ENCODE measurements around the gene WDFY2. TPM values are rescaled to one million over a fixed set of nuclear protein-coding genes. Genes with fewer than 3 reads are reported as not detected.
A peak's percentile ranks its signal among the peaks of the same experiment; 100 is the strongest.

The WDFY2 gene
- total RNA-seq, 4 donors from 2014 or later, result 7.7 to 23.3 (median 18.2) TPM

DNA sequence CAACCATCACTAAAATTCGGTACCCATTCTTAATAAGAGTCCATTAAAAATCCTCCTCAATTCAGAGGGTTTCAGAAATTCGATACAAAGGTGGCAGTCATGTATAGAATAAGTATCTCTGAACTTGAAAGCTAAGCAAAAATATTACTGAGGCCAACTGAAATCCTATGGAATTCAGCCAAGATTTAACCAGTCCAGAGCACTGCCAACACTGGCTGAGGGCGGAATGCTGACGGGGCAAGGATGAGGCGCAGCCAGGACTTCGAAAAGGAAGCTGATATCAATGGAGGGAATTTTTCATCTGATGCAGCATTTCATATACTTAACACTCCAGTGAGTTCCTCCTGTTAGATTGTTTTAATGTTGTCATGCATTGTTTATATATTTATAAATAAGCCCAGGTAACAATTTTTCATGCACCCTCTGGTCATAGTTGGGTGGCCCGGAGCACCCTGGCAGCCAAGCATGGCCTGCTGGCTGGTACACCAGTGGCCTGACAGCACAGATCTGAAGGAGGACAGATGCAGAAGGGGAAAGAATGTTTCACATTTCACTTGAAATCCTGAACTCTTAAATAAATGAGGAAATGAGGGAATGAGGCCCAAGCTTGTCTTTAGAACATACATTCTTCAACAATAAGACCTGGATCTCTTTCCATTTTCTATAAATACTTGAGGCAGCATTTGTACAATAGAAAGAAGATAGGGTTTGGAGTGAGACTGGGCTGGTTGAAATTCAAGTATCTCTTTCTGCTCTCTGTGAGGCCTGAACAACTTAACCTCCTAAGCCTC lies 41.5 kb downstream of the WDFY2 start:
- no peaks in the 10 kb centered on the region for H3K9me3 ChIP-seq
- TF ChIP-seq, protein P1, sequence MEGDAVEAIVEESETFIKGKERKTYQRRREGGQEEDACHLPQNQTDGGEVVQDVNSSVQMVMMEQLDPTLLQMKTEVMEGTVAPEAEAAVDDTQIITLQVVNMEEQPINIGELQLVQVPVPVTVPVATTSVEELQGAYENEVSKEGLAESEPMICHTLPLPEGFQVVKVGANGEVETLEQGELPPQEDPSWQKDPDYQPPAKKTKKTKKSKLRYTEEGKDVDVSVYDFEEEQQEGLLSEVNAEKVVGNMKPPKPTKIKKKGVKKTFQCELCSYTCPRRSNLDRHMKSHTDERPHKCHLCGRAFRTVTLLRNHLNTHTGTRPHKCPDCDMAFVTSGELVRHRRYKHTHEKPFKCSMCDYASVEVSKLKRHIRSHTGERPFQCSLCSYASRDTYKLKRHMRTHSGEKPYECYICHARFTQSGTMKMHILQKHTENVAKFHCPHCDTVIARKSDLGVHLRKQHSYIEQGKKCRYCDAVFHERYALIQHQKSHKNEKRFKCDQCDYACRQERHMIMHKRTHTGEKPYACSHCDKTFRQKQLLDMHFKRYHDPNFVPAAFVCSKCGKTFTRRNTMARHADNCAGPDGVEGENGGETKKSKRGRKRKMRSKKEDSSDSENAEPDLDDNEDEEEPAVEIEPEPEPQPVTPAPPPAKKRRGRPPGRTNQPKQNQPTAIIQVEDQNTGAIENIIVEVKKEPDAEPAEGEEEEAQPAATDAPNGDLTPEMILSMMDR (IDR thresholded peaks at IDR 0.05), result no peak
- no peak for TF ChIP-seq POLR2A (IDR thresholded peaks at IDR 0.05)
- H3K4me3 ChIP-seq, result no peak overlapping the region
- no peaks in the 10 kb centered on the region for H3K27me3 ChIP-seq
- DNase-seq, result no peak
- peak overlapping the region in 3 of 4 donors; percentile 5 to 65 (median 57) for H3K27ac ChIP-seq
- H3K4me1 ChIP-seq, result peaks cover 10 to 65% (median 17%) of the 10 kb centered on the region in 3 donors
- no peaks in the 10 kb centered on the region for H3K36me3 ChIP-seq
- 44 to 50% methylated on average over 7 of the region's 7 CpGs for WGBS, 2 donors
- intact Hi-C loops (cut with DNase I), result no loop called here

DNA sequence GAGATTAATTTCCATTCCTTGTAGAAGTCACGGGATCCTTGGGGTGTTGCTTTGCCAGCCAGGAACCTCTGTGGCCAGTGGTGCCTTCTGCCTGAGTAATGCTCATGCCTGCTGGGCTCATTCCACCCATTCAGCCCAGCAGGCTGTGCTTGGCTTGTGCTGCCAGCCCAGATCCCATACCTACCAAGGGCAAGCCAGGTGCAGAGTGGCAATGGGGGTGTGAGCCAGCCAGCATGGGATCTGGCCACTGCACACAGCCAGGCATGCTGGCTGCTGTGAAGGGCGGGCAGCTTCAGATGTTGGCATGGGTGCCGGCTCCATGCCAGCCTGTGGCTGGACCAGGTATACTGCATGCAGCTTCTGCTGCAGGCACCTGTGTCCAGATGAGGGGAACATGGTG lies 42.5 kb downstream of the WDFY2 start:
- intact Hi-C loops (cut with DNase I), result no loop called here
- WGBS, 2 donors, result 32 to 71% methylated on average over 2 of the region's 3 CpGs
- no peaks in the 10 kb centered on the region for H3K27me3 ChIP-seq
- H3K27ac ChIP-seq, result peak overlapping the region in 1 of 4 donors; percentile 65
- no peaks in the 10 kb centered on the region for H3K9me3 ChIP-seq
- no peak overlapping the region for H3K4me3 ChIP-seq
- no peak for DNase-seq
- no peaks in the 10 kb centered on the region for H3K36me3 ChIP-seq
- H3K4me1 ChIP-seq, result peaks cover 10 to 61% (median 17%) of the 10 kb centered on the region in 3 donors
- TF ChIP-seq, protein P1 (IDR thresholded peaks at IDR 0.05), result no peak
- TF ChIP-seq POLR2A (IDR thresholded peaks at IDR 0.05), result no peak

DNA sequence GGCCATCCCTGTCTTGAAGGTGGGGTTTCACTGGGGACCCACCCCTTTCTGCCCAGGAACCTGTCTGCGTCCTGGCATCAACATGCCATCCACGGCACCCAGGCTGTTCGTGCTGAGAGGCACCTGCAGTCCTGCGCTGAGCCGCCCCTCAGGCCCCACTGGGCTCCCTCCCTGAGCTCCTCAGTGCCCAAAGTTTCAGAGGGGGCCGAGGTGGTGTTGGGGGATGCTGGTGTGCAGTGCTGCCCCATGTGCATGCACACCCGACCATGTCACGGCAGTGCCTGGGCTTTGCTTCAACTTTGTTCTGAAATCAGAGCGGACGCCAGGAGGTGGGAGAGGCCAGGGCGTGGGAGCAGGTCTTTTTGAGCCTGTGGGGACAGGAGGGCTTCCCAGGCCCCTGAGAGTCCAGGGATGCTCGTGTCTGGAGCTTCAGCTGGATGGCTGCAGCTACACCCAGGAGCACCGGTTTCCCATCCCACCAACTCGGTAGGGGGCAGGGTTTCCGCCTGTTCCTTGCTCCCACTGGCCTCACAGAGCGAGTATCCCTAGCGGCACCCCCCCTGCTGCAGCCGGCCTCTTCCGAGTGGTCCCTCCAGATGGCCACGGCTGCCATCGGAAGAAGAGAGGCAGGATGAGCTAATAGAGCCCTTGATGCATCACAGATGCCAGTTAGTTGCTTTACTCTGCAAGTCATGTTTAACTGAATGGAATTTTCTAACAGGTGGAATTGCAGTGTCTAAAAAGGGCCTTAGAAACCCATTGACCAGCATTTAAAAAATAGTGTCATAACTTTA lies 44.0 kb downstream of the WDFY2 start:
- H3K27me3 ChIP-seq, result no peaks in the 10 kb centered on the region
- no peak for DNase-seq

DNA sequence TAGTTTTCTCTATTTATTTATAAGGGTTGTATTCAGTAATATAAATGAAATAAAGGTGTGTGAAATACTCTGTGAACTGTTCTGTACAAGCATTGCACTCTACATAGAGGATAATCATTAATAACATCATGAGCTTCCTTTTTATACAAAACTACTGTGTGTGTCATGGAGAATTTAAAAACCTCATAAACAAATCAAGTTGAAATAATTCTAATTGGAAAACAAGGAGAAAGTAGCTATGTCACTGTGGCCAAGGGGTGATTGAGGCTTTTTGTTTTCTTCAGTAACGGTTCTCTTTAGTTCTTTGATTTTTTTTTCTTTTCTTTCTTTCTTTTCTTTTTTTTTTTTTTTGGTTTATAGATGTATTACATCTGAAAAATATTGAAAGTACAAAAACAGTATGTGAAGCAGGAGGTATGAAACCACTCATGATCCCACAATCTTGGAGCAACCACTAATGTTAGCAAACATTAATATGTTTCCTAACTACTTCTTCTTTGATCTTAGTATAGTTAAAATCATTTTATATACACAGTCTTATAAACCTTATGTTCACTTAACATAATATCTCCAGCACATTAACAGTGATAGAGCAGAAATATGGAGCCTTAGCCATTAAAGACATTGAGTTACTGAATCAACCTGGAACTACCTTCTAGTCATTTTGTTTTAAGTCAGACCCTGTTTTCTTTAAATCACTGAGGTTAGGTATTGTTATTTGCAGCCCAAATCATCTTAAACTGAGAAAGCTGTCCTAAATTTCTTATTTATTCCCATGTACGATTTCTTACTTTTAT lies 45.4 kb downstream of the WDFY2 start:
- Histone ChIP-seq H3K36me3 (no peaks in the 10 kb centered on the region), H3K9me3 (no peaks in the 10 kb centered on the region), H3K4me1 (peaks cover 10 to 65% (median 21%) of the 10 kb centered on the region in 3 donors), H3K27me3 (no peaks in the 10 kb centered on the region), H3K27ac (no peak overlapping the region), H3K4me3 (no peak overlapping the region)
- no peak for DNase-seq
- WGBS, 2 donors, result 71 to 72% methylated on average over 2 of the region's 2 CpGs
- TF ChIP-seq POLR2A (IDR thresholded peaks at IDR 0.05), result no peak
- TF ChIP-seq, protein P1 (IDR thresholded peaks at IDR 0.05), result no peak
- intact Hi-C loops (cut with DNase I), result no loop called here

More for the DNA sequence above, 44.0 kb downstream of the WDFY2 start:
- Histone ChIP-seq H3K4me3 (no peak overlapping the region), H3K4me1 (peaks cover 10 to 71% (median 21%) of the 10 kb centered on the region in 3 donors), H3K27ac (no peak overlapping the region), H3K36me3 (no peaks in the 10 kb centered on the region), H3K9me3 (no peaks in the 10 kb centered on the region)
- TF ChIP-seq, protein P1 (IDR thresholded peaks at IDR 0.05), result no peak
- no peak for TF ChIP-seq POLR2A (IDR thresholded peaks at IDR 0.05)
- intact Hi-C loops (cut with DNase I), result no loop called here
- 91 to 92% methylated on average over 7 of the region's 21 CpGs for WGBS, 2 donors
